Coronary artery (tissue), 2 donors: Measurements from ENCODE around the gene URB1.

Source experiments
- DNase-seq: peaks from one replicate; pipeline ENCODE4 v3.0.0-alpha.2; 2017; ENCODE audit warnings: low spot score
- H3K27ac ChIP-seq, 2 donors: fragments of 200-600 bp; sonication (generic); one replicate each; pipeline ENCODE4 v1.5.1; 2016 to 2019
- H3K4me3 ChIP-seq: fragments of 200-600 bp; sonication (generic); 2 replicates; pipeline ENCODE4 v1.5.1; 2016; ENCODE audit warnings: mild to moderate bottlenecking, moderate library complexity
- CTCF ChIP-seq: fragments of 200-600 bp; sonication (generic); IDR thresholded peaks from one replicate; pipeline ENCODE4 v1.5.1; 2019; ENCODE audit warnings: antibody characterized with exemption

URB1 gene

DNA sequence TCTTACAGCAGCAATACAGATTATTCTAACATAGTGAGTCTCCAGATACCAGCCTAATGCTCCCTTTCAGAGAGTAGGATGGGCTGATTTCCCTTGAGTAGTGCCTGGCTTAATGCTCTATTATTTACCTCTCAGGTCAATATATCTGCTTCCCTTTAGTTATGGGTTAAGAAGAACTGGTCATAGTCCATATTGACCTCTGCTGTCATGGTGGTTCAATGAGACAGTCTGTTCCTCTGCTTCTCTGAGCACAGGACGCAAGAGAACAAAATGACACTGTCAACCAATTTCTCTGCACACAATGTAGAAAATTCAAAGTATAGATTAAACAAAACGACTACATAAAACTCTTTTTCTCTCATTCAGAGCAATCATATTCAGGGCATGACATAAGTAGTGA, 91.2 kb downstream of the URB1 start:
- no peak overlapping the region for H3K4me3 ChIP-seq
- no peak for TF ChIP-seq CTCF
- DNase-seq: no peak
- H3K27ac ChIP-seq: no peak overlapping the region

DNA sequence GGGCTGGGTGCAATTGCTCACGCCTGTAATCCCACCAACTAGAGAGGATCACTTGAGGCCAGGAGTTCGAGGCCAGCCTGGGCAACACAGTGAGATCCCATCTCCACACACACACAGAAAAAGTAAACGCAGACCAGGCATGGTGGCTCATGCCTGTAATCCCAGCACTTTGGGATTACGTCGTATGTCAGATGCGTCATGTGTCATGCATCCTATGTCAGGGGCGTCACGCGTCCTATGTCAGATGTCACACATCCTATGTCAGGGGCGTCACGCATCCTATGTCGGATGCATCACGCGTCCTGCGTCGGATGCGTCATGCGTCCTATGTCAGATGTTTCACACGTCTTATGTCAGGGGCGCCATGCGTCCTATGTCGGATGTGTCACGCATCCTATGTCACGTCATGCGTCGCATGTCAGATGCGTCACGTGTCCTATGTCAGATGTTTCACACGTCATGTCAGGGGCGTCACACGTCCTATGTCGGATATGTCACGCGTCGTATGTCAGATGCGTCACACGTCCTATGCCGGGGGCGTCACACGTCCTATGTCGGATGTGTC, 92.6 kb downstream of the URB1 start:
- Histone ChIP-seq H3K4me3 (no peak overlapping the region), H3K27ac (no peak overlapping the region)
- peak; percentile 14 for DNase-seq
- no peak for TF ChIP-seq CTCF

DNA sequence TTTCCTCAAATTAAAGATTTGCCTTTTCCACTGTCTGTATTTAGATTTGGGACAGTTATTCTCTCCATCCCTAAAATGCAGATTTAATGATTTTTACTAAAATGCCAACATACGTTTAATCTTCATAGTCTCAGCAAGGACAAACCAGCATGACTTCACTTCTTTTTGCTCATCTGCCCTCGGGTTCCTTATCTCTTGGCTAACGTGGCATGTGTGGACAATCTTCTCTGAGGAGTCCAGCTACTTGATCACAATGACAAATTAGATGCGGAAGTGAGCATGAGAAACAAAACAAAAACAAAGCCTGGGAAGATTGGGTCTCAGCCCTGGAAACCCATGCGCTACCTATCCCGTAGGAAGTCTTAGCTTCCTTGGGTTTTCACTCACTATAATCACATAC, 93.1 kb downstream of the URB1 start:
- TF ChIP-seq CTCF: no peak
- no peak for DNase-seq
- no peak overlapping the region for H3K4me3 ChIP-seq
- no peak overlapping the region for H3K27ac ChIP-seq

DNA sequence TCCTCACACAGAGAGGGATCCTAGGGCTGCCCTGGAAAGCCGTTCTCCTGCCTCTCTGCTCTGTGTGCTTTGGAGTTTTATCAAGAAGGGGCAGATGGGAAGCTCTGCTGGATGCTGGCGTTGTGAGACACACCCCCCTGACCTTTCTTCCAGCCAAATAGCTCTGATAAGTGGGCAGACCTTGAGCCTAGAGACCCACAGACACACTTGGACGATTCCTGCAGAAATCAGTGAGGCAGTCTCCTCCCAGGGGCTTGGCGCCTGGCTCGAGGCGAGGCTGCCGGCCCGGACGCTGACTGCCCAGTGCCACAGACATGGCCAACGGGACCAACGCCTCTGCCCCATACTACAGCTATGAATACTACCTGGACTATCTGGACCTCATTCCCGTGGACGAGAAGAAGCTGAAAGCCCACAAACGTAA, 94.1 kb downstream of the URB1 start, which contains the start of gene MRAP:
TSS of gene MRAP (plus strand) at position 198 of the 424 bp plus-strand sequence. CDS start at position 315, 117 bp downstream.
- Histone ChIP-seq H3K4me3 (no peak within 1 kb of the TSS), H3K27ac (no peak within 1 kb of the TSS)
- no peak for DNase-seq
- no peak for TF ChIP-seq CTCF

GRCh38 chr21:32298148-32298559, 94.7 kb downstream of the URB1 start:
- H3K27ac ChIP-seq: no peak overlapping the region
- TF ChIP-seq CTCF: no peak
- no peak for DNase-seq
- no peak overlapping the region for H3K4me3 ChIP-seq

DNA sequence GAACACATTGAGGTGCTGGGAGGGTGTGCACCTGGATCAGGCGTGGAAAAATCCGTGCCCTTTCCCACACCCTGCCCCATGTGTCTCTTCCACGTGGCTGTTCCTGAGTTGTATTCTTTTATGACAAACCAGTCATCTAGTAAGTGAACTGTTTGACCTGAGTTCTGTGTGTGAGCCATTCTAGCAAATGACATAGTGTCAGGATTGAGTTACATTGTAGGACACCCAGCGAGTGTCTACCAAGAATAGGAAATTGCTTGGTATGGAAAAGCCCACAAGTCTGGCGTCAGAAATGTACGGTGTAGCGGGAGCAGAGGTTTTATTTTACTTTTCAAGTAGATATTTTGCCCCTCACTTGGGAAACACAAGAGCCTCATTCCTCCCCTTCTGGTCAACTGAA, 95.4 kb downstream of the URB1 start:
- TF ChIP-seq CTCF: no peak
- DNase-seq: no peak
- H3K4me3 ChIP-seq: no peak overlapping the region
- no peak overlapping the region for H3K27ac ChIP-seq

- H3K27ac ChIP-seq: no peak overlapping the region
- TF ChIP-seq CTCF: no peak
- no peak for DNase-seq
- H3K4me3 ChIP-seq: no peak overlapping the region
Observed at GRCh38 chr21:32285476-32285875, 107.3 kb downstream of the URB1 start.
